Cardiac atrium fibroblast (primary cell): ENCODE measurements around the gene HNRNPD. TPM values are rescaled to one million over a fixed set of nuclear protein-coding genes. Genes with fewer than 3 reads are reported as not detected.

Experiments
- total RNA-seq: library from RNA; depleted of rRNA; stranded (reverse); fragments of >200 nt; gene quantifications from 2 replicates; pipeline ENCODE4 v1.2.3, GENCODE V29; 2015

The HNRNPD gene, protein sequence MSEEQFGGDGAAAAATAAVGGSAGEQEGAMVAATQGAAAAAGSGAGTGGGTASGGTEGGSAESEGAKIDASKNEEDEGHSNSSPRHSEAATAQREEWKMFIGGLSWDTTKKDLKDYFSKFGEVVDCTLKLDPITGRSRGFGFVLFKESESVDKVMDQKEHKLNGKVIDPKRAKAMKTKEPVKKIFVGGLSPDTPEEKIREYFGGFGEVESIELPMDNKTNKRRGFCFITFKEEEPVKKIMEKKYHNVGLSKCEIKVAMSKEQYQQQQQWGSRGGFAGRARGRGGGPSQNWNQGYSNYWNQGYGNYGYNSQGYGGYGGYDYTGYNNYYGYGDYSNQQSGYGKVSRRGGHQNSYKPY
- 22.4 and 25.9 TPM in 2 replicates for total RNA-seq

DNA sequence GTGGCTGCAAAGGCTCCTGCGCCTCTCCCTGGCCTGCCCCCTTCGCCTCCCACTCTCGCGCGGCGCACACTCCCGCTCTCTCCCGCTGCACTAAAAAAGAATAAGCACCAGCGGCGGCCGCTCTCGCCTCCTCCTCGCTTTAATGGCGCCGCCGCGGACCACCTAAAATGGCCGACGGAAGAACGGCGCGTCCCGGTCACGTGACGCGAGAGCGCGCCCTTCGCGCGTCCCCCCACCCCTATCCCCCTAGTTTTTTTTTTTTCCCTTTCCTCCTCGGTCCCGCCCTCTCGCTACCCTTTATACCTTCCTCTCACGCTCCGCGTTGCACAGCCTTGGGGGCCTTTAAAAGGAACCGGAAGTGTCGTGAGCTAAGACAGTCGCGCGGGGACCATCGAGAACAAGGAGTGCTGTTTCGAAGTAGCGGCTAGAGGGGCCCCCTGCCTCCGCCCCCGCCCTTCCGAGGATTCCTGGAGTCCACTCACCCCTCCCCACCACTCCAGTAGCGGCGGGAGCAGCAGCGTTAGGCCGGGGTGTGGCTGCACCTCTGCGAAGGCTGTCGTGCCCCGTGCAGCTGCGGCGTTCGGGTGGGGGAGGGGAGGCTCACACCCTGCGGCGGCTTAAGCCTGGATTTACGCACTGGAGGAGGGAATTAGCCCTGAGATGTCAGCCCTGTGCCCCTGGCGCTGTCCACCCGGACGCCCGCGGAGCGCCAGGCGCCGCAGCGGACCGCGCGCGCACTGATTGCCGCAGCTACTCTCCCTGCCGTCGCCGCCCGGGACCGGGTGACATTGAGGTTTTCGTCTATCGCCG, at the start of gene HNRNPD:
Gene HNRNPD (minus strand): TSS at position 176 of the 810 bp plus-strand sequence. CDS start 313 bp downstream, outside the sequence.

Other genes starting within 250 kb of the HNRNPD start
- gene HNRNPDL, start 56.5 kb upstream of the HNRNPD start, total RNA-seq, result 92.6 and 98.0 TPM in 2 replicates
- gene ENOPH1, start 56.6 kb upstream of the HNRNPD start, total RNA-seq, result 26.0 and 26.1 TPM in 2 replicates
- 0.54 and 6.5 TPM in 2 replicates for gene TMEM150C, start 188.0 kb upstream of the HNRNPD start, total RNA-seq